K562 (cell line): ENCODE data around the gene PI16. TPM values are rescaled to one million over a fixed set of nuclear protein-coding genes. Genes with fewer than 3 reads are reported as not detected.

ENCODE experiments used
- ATAC-seq: fragments of 200-7000 bp; cut with Tn5 transposase; 3 replicates; pipeline ENCODE4 v1.9.1; 2020; ENCODE audit warnings: moderate library complexity
- BruUV-seq: library from RNA; stranded (reverse); fragments of 400-500 nt; replicated peaks from 2 replicates; lab custom pipeline; 2021; lab: Mats Ljungman, UMichigan
- CTCF ChIA-PET: fragments of 300-600 bp; formaldehyde crosslinking; extraction: SDS; loops from one replicate; lab custom pipeline; 2021; ENCODE audit warnings: low intra/inter-chr PET ratio; lab: Yijun Ruan, JAX
- POLR2A ChIA-PET: fragments of 300-600, 350-650 bp; sonication (Branson Sonifier 250); formaldehyde crosslinking; extraction: SDS; loops from one replicate; lab custom pipeline; 2021; ENCODE audit warnings: antibody characterized with exemption, inconsistent platforms; lab: Yijun Ruan, JAX
- DNase-seq, 4 experiments: peaks; one replicate each; pipeline versions ENCODE4 v3.0.0 to v3.0.0-alpha.2; 2011 to 2018; ENCODE audit warnings: low spot score in 3 of 4, mixed read lengths in 3 of 4; ENCODE audit errors: extremely low read depth in 1 of 4
- FAIRE-seq: peaks from 2 replicates; lab custom pipeline; 2011; peaks lifted over from hg19 to GRCh38; lab: Jason Lieb, UNC
- H2AFZ ChIP-seq: 2 replicates; pipeline ENCODE4 v1.6.0; 2011; ENCODE audit warnings: low read depth, low read length, control low read depth, inconsistent platforms
- H3K27ac ChIP-seq: fragments of 200-600 bp; 3 replicates; pipeline ENCODE4 v1.8.0; 2011; ENCODE audit warnings: low read depth, mild to moderate bottlenecking, control low read depth, inconsistent platforms, low read length, moderate library complexity, mixed read lengths; ENCODE audit errors: extremely low read depth
- H3K27me3 ChIP-seq, 2 experiments: fragments of 300-600 bp in 1 of 2; 2 replicates in 1 of 2; 3 replicates in 1 of 2; pipeline versions ENCODE4 v1.6.0 to v1.8.0; 2011; ENCODE audit warnings: inconsistent platforms in 2 of 2, low read length in 2 of 2, mild to moderate bottlenecking in 1 of 2, mixed read lengths in 1 of 2, moderate library complexity in 1 of 2; ENCODE audit not compliant: control insufficient read depth in 2 of 2, insufficient read depth in 2 of 2
- H3K36me3 ChIP-seq: fragments of 300-600 bp; 3 replicates; pipeline ENCODE4 v1.8.0; 2011; ENCODE audit warnings: mild to moderate bottlenecking, low read length, inconsistent platforms; ENCODE audit not compliant: control insufficient read depth, insufficient read depth
- H3K4me1 ChIP-seq, 2 experiments: fragments of 200-600 bp in 1 of 2; replicated peaks in 1 of 2; 2 replicates in 1 of 2; 3 replicates in 1 of 2; pipeline versions ENCODE4 v1.5.1 to v1.8.0; 2011; ENCODE audit warnings: inconsistent platforms in 2 of 2, low read length in 2 of 2, mild to moderate bottlenecking in 1 of 2, mixed read lengths in 1 of 2, moderate library complexity in 1 of 2; ENCODE audit not compliant: control insufficient read depth in 2 of 2, insufficient read depth in 2 of 2
- H3K4me2 ChIP-seq: 2 replicates; pipeline ENCODE4 v1.6.1; 2011; ENCODE audit warnings: low read length, control low read depth, inconsistent platforms, mixed read lengths; ENCODE audit not compliant: insufficient read depth
- H3K4me3 ChIP-seq: fragments of 200-600 bp; sonication (generic), shearing (Covaris generic); 2 replicates; pipeline ENCODE4 v1.5.1; 2016; ENCODE audit warnings: control low read depth, inconsistent platforms
- H3K79me2 ChIP-seq: fragments of 200-600 bp; 3 replicates; pipeline ENCODE4 v1.8.0; 2011; ENCODE audit warnings: low read length, inconsistent platforms; ENCODE audit not compliant: control insufficient read depth, insufficient read depth
- H3K9ac ChIP-seq, 2 experiments: 2 replicates each; pipeline versions ENCODE4 v1.6.0 to v1.6.1; 2011; ENCODE audit warnings: low read depth in 2 of 2, low read length in 2 of 2, control low read depth in 1 of 2, inconsistent platforms in 1 of 2, mild to moderate bottlenecking in 1 of 2, mixed read lengths in 1 of 2; ENCODE audit not compliant: insufficient read depth in 1 of 2
- H3K9me1 ChIP-seq: one replicate; pipeline ENCODE4 v1.6.0; 2011; ENCODE audit warnings: inconsistent platforms, mild to moderate bottlenecking, low read length, moderate library complexity; ENCODE audit not compliant: control insufficient read depth, insufficient read depth
- H3K9me3 ChIP-seq: replicated peaks from 2 replicates; pipeline ENCODE4 v1.5.1; 2011; ENCODE audit warnings: low read depth, low read length, inconsistent platforms; ENCODE audit not compliant: control insufficient read depth, insufficient read depth
- H4K20me1 ChIP-seq: replicated peaks from 2 replicates; pipeline ENCODE4 v1.6.1; 2011; ENCODE audit warnings: low read length, inconsistent platforms, mixed read lengths; ENCODE audit not compliant: control insufficient read depth, insufficient read depth
- HNRNPH1 ChIP-seq: fragments of 200-400 bp; formaldehyde crosslinking; optimal IDR thresholded peaks from 2 replicates; pipeline ENCODE3; 2017; ENCODE audit warnings: low read depth, mild to moderate bottlenecking, low read length, moderate library complexity
- IRF2 ChIP-seq: sonication (generic); formaldehyde crosslinking; IDR thresholded peaks from 2 replicates; pipeline ENCODE4 v1.8.1; 2022; ENCODE audit warnings: mild to moderate bottlenecking, missing genetic modification reagents
- KDM1A ChIP-seq, 2 experiments: fragments of 450-650 bp; IDR thresholded peaks; 2 replicates each; pipeline ENCODE4 v1.6.1; 2016; ENCODE audit warnings: mild to moderate bottlenecking in 2 of 2
- MYNN ChIP-seq, 2 experiments: sonication (generic); formaldehyde crosslinking in 1 of 2; IDR thresholded peaks; 2 replicates each; pipeline versions ENCODE4 v1.5.0 to v1.6.1; 2016 to 2020; ENCODE audit warnings: antibody characterized with exemption in 1 of 2, missing genetic modification reagents in 1 of 2
- PRDM10 ChIP-seq: fragments of 450-650 bp; IDR thresholded peaks from 2 replicates; pipeline ENCODE4 v1.6.1; 2018; ENCODE audit not compliant: partially characterized antibody
- SAP30 ChIP-seq: fragments of 200-600 bp; sonication (generic); IDR thresholded peaks from 2 replicates; pipeline ENCODE4 v1.6.1; 2012; ENCODE audit warnings: borderline replicate concordance, low read depth, mild to moderate bottlenecking, moderate library complexity, low read length, control low read depth, inconsistent platforms; ENCODE audit not compliant: insufficient read depth, poor library complexity, severe bottlenecking
- XRCC5 ChIP-seq: fragments of 200-400 bp; formaldehyde crosslinking; IDR thresholded peaks from 2 replicates; pipeline ENCODE4 v1.6.1; 2017; ENCODE audit warnings: low read depth, mild to moderate bottlenecking, low read length
- ZNF12 ChIP-seq: sonication (generic); formaldehyde crosslinking; IDR thresholded peaks from 2 replicates; pipeline ENCODE4 v1.4.0; 2020; ENCODE audit warnings: mild to moderate bottlenecking, missing genetic modification reagents
- WGBS: fragments of 100-300 bp; shearing (Covaris generic); methylation state at CpG from one replicate; pipeline ENCODE4 v1.1.6; 2016; ENCODE audit warnings: low coverage, mixed read lengths; ENCODE audit not compliant: insufficient coverage; ENCODE audit errors: missing lambda C conversion rate; 5-methylcytosine and 5-hydroxymethylcytosine counted together
- in situ Hi-C: fragments of 300-500 bp; cut with MboI; formaldehyde crosslinking; loops from 4 replicates; pipeline ENCODE4 v1.15.0; 2018; ENCODE audit warnings: inconsistent platforms, mixed read lengths
- intact Hi-C: fragments of 100-400 bp; cut with micrococcal nuclease; formaldehyde crosslinking; loops from 2 replicates; pipeline ENCODE4 v1.14.2; 2022
- polyA plus RNA-seq, 8 experiments: library from polyadenylated mRNA; depleted of rRNA in 4 of 8; stranded (reverse) in 5 of 8; unstranded in 3 of 8; fragments of >200 nt; fragmentation: Nextera tagmentation in 2 of 8; fragmentation: Illumina TruSeq in 1 of 8; extraction: Ambion mirVana in 2 of 8; extraction: Trizol in 1 of 8; gene quantifications; 2 replicates each; pipeline versions ENCODE4 v1.2.1 to v1.2.3, GENCODE V29; 2011 to 2014; ENCODE audit warnings: inconsistent platforms in 1 of 8, missing spikeins in 1 of 8
- total RNA-seq, 7 experiments: library from RNA; depleted of rRNA in 6 of 7; stranded (reverse); fragments of >200 nt in 6 of 7; fragmentation: Illumina TruSeq in 2 of 7; extraction: Trizol in 2 of 7; gene quantifications; 2 replicates each; pipeline versions ENCODE4 v1.2.1 to v1.2.3, GENCODE V29; 2011 to 2021; ENCODE audit warnings: low replicate concordance in 1 of 7

The PI16 gene
- total and polyA plus RNA-seq, 9 of the 15 experiments (the other 6 are each of a cell fraction or from before 2014, with no cell fraction given) = 0.06 to 0.18 TPM; not detected in 7

- ATAC-seq (no peak), FAIRE-seq (no peak), DNase-seq (peak in 1 of 4 experiments; percentile 27)
- no peak overlapping the region for H2AFZ ChIP-seq
- H3K27ac ChIP-seq = no peak overlapping the region
- peaks cover 23% of the 10 kb centered on the region for H4K20me1 ChIP-seq
- H3K79me2 ChIP-seq = peaks cover 15% of the 10 kb centered on the region
- peaks cover 4% of the 10 kb centered on the region for H3K9me1 ChIP-seq
- H3K4me3 ChIP-seq = no peak overlapping the region
- H3K27me3 ChIP-seq = no peaks in the 10 kb centered on the region
- H3K9ac ChIP-seq = peak overlapping the region in 1 of 2 experiments; percentile 5; a peak in 1 of 4 replicates
- no TSS peak for BruUV-seq
- peaks cover 2 to 4% of the 10 kb centered on the region in 2 experiments; a peak in 4 of 5 replicates for H3K4me1 ChIP-seq
- H3K4me2 ChIP-seq = no peak overlapping the region; the same call in 1 of the 2 replicates
- ChIA-PET CTCF (interaction anchor here (0.6 kb wide), 1 partner anchor 42 kb away, joined by 3 read pairs; no protein-coding TSS in a partner anchor), POLR2A (interaction anchor here (0.6 to 1.2 kb wide), 7 partner anchors 9 to 545 kb away, joined by 3 to 6 read pairs (median 3); partner anchors contain the start of genes MTCH1 and PI16)
- in situ Hi-C loops = no loop called here
- WGBS = 91% methylated on average over 7 of the region's 7 CpGs
- H3K9me3 ChIP-seq = no peaks in the 10 kb centered on the region
- intact Hi-C loops = no loop called here
- peaks cover 100% of the 10 kb centered on the region for H3K36me3 ChIP-seq
- TF ChIP-seq XRCC5 = no peak
- 0 out of 2 replicates have a peak, but pooled peaks have one; percentile 28 for TF ChIP-seq IRF2 (CRISPR knock-in tag)
Observed at GRCh38 chr6:36975231-36976006, 20.9 kb downstream of the PI16 start.

- no peak overlapping the region for H3K4me3 ChIP-seq
- H3K79me2 ChIP-seq = peaks cover 20% of the 10 kb centered on the region
- H3K27ac ChIP-seq = no peak overlapping the region
- H3K4me1 ChIP-seq = peaks cover 2 to 4% of the 10 kb centered on the region in 2 experiments; a peak in 4 of 5 replicates
- DNase-seq (peak in 1 of 4 experiments; percentile 50), FAIRE-seq (no peak), ATAC-seq (no peak)
- H3K27me3 ChIP-seq = no peaks in the 10 kb centered on the region
- no peak overlapping the region; the same call in 1 of the 2 replicates for H3K4me2 ChIP-seq
- peaks cover 8% of the 10 kb centered on the region for H3K9me1 ChIP-seq
- BruUV-seq = no TSS peak
- ChIA-PET CTCF (no interaction called here), POLR2A (interaction anchor here (0.8 to 1.1 kb wide), 2 partner anchors 20 to 21 kb away, joined by 3 to 6 read pairs; partner anchors contain the start of gene PI16)
- H3K9ac ChIP-seq = 0 out of 4 replicates have a peak overlapping the region, but pooled peaks of 1 of the 2 experiments have one; percentile 11
- no peak overlapping the region for H2AFZ ChIP-seq
- 68% methylated on average over 4 of the region's 4 CpGs for WGBS
- in situ Hi-C loops = no loop called here
- intact Hi-C loops = no loop called here
- H4K20me1 ChIP-seq = peaks cover 28% of the 10 kb centered on the region
- no peaks in the 10 kb centered on the region for H3K9me3 ChIP-seq
- peaks cover 100% of the 10 kb centered on the region for H3K36me3 ChIP-seq
- TF ChIP-seq PRDM10 = no peak
- no peak for TF ChIP-seq MYNN (IDR thresholded peaks at IDR 0.05)
- TF ChIP-seq MYNN (CRISPR knock-in tag; IDR thresholded peaks at IDR 0.05) = no peak
- no peak for TF ChIP-seq ZNF12 (CRISPR knock-in tag)
- TF ChIP-seq KDM1A (IDR thresholded peaks at IDR 0.05) = no peak
- TF ChIP-seq HNRNPH1 = no peak
- TF ChIP-seq SAP30 = no peak
Observed at GRCh38 chr6:36976007-36976264, 21.4 kb downstream of the PI16 start.
